CD4-positive, alpha-beta T cell treated with Interleukin-21 for 1 hour (primary cell): ENCODE results near the gene NRSN2.

Experiments used
- DNase-seq: peaks from one replicate; pipeline ENCODE4 v3.0.0-alpha.2; 2020

Gene NRSN2, protein sequence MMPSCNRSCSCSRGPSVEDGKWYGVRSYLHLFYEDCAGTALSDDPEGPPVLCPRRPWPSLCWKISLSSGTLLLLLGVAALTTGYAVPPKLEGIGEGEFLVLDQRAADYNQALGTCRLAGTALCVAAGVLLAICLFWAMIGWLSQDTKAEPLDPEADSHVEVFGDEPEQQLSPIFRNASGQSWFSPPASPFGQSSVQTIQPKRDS

DNA sequence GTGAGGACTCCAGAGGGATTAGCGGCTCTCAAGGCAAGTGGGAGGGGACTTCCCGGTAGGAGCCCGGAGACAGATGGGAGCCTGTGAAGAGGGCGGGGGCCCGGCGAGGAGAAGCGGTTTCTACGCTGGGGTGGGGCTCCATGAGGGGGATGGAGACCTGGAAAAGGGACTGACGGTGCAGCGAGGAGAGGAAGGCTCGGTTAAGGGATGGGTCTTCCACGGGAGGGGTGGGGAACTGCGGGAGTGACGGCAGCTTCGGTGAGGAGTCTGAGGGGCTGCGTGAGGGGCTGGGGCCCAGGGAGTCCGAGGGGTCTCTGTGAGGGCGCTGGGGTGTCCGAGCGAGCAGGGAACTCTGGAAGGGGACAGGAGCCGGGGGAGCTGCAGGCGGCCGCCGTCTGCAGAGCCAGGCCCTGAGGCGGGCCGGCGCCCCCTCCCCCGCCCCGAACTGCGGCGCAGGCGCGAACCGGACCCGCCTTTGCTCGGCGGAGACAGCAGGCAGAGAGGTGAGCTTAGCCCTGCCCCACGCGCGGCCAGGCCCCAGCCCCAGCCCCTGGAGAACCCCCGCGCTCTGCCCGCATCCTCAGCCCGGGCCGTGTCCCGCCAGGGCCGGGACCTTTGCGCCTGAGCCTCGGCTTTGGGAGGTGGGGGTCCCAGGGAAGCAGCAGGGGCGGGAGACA, at the start of gene NRSN2:
Gene NRSN2, plus strand, starts transcription at position 472 of the 677 bp plus-strand sequence. CDS start 2,533 bp downstream, outside the sequence.
- peak; percentile 23 for DNase-seq

DNA sequence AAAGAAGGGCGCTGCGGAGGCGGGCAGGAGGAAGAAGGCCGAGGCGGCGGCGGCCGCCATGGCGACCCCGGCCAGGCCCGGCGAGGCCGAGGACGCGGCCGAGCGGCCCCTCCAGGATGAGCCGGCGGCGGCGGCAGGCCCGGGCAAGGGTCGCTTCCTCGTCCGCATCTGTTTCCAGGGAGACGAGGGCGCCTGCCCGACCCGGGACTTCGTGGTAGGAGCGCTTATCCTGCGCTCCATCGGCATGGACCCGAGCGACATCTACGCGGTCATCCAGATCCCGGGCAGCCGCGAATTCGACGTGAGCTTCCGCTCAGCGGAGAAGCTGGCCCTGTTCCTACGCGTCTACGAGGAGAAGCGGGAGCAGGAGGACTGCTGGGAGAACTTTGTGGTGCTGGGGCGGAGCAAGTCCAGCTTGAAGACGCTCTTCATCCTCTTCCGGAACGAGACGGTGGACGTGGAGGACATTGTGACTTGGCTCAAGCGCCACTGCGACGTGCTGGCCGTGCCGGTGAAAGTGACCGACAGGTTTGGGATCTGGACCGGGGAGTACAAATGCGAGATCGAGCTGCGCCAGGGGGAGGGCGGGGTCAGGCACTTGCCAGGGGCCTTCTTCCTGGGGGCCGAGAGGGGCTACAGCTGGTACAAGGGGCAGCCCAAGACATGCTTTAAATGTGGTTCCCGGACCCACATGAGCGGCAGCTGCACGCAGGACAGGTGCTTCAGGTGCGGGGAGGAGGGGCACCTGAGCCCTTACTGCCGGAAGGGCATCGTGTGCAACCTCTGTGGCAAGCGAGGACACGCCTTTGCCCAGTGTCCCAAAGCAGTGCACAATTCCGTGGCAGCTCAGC, 48.8 kb upstream of the NRSN2 start:
- peak; percentile 57 for DNase-seq

DNA sequence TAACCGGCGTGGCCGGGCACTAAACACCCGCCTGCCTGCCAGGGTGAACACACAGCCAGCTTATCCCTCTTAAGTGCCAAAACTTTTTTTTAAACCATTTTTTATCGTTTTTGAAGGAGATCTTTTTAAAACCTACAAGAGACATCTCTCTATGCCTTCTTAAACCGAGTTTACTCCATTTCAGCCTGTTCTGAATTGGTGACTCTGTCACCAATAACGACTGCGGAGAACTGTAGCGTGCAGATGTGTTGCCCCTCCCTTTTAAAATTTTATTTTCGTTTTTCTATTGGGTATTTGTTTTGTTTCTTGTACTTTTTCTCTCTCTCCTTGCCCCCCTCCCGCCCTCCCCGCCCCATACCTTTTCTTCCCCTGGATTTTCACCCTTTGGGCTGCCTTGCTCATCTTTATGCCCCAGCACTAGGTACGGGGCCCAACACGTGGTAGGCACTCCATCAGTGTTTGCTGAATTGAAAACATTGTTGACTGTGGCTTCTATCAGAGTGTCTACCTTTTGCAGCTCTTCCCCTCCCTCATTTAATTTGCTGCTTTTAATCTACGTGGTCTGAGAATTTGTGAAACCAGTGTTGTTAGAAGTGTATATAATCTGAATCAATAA, 48.0 kb upstream of the NRSN2 start:
- DNase-seq: no peak

DNA sequence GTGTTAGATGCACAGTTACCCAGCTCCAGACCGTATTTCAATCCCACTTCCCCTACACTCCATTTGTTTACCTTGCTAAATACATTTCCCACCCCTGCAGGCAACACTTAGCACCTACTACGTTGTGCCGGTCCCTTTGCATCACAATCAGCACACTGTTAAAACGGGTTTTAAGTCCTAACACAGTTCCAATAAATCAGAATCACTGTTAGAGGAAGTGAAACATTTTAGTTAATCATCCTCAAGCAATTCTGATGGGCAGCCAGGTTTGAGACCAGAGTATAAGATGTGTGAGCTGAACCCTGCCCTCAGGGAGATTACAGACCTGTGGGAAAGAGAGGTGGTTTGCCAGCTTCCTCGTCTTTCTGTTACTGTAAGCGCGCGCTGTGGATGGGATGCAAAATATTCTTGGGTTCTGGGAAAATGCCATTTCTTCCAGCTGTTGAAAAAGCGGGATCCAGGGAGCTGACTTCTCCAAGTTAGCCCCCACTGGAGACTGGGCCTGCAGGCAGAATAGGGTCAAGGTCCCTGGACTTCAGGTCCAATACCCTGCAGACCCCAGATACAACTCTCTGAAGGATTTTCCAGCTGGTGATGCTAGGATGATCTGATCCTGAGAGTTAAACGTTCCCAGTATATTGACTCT, 46.4 kb upstream of the NRSN2 start:
- DNase-seq: no peak

DNA sequence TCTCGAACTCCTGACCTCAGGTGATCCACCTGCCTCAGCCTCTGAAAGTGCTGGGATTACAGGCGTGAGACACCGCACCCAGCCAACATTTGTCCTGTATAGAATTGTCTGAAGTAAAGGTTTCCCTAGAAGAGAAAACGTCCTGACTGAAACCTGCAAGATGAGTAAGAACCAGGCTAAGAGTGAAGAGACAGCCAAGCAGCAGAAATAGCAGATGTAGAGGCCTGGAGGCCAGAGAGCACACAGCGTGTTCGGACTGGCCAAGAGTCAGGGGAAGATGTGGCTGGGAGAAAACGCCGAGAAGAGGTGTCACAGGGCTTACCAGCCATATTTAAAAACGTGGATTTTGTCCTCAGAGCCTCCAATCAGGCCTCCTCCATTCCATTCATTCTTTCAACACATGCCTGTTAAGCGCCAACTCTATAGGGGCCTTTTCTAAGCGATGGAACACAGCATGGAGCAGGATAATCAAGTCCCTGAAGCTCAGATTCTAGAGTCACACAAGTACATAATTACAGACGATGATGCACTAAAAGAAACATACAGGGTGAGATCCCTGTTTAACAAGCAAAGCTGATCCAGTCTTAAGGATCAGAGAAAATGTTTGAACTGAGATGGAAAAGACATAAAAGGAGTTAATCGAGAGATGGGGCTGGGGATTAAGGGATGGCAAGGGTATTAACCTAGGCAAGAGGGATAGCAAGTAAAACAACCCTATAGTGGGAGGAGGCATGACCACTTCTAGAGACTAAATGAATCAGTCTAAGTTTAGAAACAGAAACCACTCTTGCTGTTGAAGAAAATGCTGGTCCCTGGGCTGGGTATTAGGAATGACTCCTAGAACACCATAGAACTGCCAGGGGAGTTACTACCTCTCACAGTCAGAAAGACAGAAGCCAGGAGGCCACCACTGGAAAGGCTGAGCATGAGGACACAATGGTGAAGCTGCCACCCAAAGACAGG, 44.7 kb upstream of the NRSN2 start:
- no peak for DNase-seq

DNA sequence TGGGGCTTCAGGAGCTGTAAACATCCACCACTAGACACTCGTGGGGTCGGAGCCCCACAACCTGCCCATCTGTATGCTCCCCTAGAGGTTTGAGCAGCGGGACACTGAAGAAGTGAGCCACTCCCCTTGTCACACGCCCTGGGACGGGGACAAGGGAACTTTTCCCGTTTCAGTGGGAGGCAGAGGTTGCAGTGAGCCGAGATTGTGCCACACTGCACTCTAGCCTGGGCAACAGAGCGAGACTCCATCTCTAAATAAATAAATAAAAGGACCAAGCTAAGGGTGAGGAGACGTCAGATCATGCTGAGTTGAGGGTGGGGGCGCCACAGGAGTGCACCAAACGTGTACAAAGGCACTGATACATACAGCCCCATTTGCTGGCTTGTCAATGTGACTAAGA, 41.2 kb upstream of the NRSN2 start:
- DNase-seq: no peak

DNA sequence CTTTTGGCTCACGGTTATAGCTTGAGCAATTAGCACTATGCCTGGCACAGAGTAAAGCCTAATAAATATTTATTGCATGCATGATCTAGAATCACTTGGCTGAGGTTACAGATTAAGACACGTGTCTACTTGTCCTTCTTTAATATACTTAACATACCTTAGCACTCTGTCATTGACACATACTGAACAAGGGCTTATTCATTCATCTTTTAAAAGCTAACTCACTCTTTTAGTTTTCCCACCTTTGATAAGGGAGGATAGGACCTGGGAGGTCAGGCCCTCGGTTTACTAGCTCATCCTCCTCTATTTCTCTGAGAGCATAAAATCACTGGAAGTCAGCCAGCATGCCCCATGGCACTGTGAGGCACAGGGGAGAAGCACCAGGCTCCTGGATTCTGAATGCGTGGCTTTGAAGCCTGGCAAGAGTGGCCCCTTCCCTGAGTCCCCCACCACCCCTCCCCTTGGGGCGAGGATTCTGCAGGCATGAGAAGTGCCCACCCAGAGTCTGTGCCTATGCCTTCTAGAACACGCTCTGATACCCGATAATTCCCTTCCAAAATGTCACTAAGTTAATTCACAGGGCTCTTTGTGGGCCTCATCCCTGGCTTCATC, 38.4 kb upstream of the NRSN2 start:
- DNase-seq: no peak

DNA sequence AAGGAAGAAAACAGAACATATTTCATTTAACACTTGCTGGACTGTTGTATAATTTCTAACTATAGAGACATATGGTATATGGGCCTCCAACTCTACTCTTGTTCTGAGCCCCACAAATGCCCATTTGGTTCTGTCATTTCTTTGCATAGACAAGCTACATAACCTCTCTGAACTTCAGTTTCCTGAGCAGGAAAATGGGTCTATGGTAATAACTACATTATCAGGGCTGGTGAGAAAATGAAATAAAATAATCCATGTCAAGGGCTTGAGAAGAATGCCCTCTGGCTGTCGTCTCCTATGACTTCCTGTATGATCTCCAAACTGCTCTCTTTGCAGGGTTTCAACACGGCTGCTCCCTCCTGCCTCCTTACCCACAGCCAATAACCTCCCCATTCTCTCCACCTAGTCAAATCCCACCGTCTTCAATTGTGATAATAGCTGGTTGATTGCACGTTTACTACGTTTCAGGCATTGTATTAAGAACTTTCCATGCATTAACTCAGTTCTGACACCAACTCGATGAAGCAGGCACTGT, 37.5 kb upstream of the NRSN2 start:
- DNase-seq: no peak

DNA sequence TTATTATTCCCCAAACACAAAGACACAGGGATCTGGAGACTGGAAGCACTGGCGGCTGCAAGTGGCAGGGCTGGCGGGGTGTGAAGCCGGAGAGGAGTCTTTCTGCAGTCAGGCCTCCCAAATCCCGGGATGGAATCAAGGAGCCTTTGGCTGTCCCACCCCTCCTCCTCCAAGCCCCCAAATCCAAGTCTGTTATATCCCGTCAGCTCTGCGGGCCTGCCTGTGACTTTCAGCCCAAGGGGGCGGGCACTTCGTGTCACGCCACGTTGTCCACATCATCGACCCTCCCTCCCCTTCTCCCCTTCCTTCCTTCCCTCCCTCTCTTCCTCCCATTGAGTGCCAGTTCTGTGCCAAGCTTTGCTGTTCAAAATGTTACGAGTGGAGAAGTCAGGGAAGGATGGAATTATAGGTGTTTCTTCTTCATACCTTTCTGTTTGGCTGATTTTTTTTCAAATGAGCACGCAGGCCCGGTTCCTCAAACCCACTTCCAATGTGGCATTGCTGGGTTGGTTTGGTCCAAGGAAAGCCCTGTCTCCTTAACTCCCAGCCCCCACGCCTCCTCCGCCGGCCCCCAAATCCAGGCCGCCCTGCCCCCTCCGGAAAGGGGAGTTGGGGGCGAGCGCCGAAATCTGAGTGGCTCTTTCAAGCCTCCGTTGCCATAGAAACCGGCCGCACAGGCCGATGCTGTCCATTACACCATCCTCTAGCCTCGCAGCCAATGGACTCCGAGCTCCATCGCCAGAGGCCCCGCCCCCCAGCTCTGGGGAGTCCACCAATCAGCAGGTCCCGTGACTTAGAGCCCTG, 36.9 kb upstream of the NRSN2 start:
- DNase-seq: peak; percentile 84

DNA sequence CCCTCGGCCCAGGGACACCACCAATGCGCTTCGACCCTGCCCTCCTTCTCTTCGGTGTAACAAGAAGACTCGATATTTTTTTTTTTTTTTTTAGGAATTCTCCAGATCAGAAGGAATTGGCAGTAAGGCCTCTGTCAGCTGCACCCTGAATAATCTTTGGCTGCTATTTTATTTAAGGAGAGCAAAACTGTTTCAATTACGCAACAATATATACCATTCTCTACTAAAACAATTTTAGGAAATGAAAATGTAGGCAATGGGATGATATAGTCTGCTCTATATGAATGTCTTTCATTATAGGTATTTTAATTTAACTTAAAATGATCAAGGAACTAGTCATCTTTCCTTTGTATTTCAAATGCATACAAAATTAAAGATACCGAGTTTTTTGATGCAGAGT, 36.3 kb upstream of the NRSN2 start:
- DNase-seq: no peak

DNA sequence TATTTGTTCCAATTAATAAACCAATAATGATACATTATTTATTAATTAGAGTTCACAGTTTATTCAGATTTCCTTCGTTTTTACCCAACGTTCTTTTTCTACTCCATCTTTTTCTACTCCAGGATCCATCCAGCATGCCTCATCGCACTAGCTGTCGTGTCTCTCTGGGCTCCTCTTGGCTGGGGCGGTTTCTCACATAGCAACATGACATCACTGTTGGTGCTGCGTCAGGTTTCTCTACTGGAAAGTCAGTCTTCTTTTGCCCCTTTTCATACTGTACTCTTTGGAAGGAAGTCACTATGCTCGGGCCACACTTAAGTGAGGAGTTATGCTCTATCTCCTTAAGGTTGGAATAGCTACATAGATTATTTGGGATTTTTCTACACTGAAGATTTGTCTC, 35.3 kb upstream of the NRSN2 start:
- DNase-seq: no peak

DNA sequence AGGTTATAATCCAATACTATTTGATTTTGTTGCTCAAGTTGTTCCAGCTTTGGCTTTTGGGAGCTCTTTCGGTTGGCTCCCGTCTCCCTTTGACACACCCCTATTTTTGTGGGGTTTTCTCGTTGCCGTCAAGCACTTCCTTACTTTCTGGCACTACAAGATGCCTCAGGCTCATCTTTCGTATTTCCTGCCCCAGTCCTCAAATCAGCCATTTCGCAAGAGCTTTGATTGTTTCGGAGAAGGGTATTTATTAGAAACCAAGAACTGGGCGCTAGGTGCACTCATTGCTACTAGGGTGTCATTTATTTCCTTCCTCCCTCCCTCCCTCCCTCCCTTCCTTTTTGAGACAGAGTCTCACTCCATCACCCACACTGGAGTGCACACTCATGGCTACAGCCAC, 34.8 kb upstream of the NRSN2 start:
- no peak for DNase-seq

DNA sequence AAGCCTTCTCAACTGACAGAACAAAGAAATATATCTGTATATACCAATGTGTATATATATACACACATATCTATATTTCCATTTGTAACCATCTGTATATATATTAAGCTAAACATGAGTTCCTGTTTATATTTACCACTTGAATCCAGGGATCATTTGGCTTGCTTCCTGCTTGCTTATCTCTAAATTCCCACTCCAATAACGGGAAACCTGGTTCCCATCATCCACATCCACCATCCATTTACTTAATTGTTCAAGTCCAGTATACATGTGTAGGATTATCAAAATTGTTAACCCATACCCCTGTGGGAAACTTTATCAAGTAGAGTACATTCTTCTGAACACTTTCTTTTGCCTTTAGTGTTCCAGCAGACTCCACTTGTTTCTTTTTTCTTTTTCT, 34.0 kb upstream of the NRSN2 start:
- no peak for DNase-seq

DNA sequence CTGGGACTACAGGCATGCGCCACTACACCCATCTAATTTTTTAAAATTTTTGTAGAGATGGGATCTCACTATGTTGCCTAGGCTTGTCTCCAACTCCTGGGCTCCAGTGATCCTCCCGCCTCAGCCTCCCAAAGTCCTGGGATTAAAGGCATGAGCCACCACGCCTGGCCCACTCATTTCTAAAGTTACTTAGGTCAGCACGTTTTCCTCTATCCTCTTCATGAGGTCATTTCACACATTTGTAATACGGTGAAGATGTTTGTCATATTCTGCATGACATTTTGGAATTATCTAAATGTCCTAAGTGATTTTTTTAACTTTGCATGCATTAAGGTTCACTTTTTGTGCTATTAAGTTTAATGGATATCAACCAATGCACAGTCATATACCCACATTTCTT, 33.5 kb upstream of the NRSN2 start:
- DNase-seq: no peak

DNA sequence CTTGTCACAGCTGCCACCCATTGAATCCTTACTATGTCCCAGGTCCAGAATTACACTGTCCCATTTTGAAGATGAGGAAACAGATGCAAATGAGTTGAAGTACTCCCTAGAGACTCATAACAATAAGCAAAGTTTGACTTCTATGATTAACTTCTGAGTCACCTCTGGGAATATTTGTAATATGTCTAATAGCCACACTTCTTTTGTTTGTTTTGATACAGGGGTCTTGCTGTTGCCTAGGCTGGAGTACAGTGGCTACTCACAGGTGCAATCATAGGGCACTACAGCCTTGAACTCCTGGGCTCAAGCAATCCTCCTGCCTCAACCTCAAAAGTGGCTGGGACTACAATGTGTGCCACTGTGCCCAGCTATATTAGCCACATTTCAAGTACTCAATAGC, 33.0 kb upstream of the NRSN2 start:
- DNase-seq: no peak

DNA sequence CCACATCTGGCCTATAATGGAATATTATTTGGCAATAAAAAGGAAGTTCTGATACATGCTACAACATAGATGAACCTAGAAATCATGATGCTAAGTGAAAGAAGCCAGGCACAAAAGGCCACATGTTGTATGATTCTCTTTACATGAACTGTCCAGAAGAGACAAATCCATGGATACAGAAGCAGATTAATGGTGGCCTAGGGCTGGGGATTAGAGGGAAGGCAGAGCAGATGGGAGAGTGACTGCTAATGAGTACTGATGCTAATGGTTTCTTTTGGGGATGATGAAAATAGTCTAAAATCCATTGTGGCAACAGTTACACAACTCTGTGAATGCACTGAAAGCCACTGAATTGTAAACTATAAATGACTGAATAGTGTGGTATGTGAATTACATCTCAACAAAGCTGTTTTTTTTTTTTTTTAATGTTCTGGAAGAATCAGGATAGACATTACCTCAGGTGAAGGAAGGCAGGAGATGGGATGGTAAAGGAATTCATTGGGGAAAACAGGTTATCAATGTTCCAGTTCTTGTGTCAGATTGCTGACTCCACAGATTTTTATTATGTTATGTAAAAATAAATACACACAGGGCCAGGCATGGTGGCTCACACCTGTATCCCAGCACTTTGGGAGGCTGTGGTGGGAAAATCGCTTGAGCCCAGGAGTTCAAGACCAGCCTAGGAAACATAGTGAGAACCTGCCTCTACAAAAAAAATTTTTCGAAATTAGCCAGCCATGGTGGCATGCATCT, 30.4 kb upstream of the NRSN2 start:
- no peak for DNase-seq

DNA sequence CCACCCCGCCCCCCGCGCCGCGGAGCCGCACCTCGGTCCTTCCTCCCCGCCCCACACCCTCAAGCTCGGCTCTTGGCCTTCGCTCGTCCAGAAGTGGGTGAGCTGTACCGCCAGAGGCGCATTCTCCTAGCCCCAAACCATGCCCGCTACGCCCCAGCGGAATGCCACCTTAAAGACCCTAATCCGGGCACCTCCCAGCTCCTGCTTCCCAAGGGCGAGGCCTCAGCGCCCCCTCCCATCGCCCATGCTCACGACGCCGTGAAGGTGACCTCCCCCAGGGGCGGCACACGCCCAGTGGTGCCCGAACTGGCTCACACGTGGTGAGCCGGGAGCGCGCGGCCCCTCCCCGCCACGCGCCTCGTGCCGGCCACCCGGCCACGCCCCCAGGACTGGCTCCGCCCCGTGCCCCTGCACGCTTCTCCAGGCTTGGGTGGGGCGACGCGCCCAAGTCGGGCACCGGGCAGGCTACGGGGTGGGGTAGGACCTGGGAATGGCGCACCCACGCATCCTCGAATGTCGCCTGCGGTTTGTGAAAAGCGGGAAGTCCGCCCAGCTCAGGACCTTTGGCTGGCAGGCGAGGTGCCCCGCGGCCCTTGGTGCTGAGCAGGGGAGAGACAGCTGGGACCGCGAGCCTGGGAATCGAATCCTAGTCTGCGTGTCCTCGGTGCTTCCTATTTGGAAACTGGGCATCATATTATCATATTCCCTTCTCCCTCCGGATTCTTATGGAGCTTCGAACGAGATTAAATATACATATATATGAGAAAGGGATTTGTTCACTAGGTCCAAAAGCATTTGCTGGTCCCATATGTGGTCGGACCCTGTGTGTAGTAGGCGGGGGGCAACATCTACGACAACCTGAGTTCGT, 22.5 kb upstream of the NRSN2 start:
- DNase-seq: peak; percentile 90
